Thyroid gland (tissue), 4 donors: ENCODE measurements around the gene MAP2K2.

Source experiments
- POLR2A ChIP-seq, 2 donors: fragments of 450-650 bp; IDR thresholded peaks; one replicate each; pipeline ENCODE4 v1.6.1; 2017; ENCODE audit warnings: antibody characterized with exemption in 2 of 2, mild to moderate bottlenecking in 2 of 2, moderate library complexity in 1 of 2
- TF ChIP-seq, protein P1 (sequence below), 6 experiments: fragments of 200-600 bp in 3 of 6; fragments of 450-650 bp in 3 of 6; sonication (generic) in 3 of 6; IDR thresholded peaks; one replicate each; pipeline ENCODE4 v1.5.1; 2016 to 2019; ENCODE audit warnings: antibody characterized with exemption in 6 of 6, mild to moderate bottlenecking in 2 of 6, inconsistent platforms in 1 of 6, moderate library complexity in 1 of 6

DNA sequence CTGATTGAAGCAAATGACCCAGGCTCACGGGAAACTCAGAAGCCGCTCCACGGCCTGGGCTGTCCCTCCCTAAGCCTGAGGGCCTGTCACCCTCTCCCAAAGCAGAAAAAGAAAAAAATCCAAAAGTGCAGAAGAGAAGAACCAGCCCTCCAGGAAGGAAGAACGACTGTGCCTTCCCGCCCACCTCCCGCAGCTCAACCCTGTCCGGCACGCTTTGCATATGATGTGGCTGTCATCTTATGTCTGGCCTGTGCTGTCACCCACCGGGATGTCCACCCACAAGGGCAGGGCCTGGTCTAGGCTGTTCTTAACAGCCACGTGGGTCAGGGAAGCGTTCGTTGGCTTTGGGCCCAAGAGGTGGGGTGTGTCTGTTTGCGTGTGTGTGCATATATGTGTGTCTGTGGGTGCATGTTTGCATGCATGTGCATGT is 70.9 kb downstream of the MAP2K2 start:
- TF ChIP-seq, protein P1, sequence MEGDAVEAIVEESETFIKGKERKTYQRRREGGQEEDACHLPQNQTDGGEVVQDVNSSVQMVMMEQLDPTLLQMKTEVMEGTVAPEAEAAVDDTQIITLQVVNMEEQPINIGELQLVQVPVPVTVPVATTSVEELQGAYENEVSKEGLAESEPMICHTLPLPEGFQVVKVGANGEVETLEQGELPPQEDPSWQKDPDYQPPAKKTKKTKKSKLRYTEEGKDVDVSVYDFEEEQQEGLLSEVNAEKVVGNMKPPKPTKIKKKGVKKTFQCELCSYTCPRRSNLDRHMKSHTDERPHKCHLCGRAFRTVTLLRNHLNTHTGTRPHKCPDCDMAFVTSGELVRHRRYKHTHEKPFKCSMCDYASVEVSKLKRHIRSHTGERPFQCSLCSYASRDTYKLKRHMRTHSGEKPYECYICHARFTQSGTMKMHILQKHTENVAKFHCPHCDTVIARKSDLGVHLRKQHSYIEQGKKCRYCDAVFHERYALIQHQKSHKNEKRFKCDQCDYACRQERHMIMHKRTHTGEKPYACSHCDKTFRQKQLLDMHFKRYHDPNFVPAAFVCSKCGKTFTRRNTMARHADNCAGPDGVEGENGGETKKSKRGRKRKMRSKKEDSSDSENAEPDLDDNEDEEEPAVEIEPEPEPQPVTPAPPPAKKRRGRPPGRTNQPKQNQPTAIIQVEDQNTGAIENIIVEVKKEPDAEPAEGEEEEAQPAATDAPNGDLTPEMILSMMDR (IDR thresholded peaks at IDR 0.05), result no peak
- no peak for TF ChIP-seq POLR2A (IDR thresholded peaks at IDR 0.05)
